ENCODE data around the gene ISCA2.

DNA sequence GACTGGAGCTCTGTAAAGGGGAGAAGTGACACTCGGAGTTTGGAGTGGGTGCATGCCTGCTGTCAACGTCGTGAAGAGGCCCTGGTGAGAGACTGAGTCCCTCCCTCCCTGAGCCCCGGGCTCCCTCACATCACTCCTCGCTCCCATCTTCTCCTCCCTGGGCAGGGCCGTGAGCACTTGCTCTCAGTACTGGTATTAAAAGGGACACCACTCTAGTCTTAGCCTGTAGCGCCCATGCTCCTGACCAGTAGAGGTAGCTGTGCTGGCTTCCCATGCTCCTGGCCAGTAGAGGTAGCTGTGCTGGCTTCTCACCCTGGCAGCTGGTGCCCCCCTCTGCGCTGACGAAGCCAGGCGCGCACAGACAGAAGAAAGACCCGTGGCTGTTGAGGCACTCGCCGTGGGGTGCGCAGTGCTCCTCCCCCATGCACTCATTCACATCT lies 14.7 kb downstream of the ISCA2 start:
- TF ChIP-seq EZH2 (IDR thresholded peaks at IDR 0.05) (no peak), POLR2AphosphoS5 (IDR thresholded peaks at IDR 0.05; ENCODE audit: borderline replicate concordance, low read depth, low read length) (no peak)
